Loucy (cell line): ENCODE results near the gene STRBP.

Experiments used
- H2AFZ ChIP-seq: fragments of 200-600 bp; sonication (generic); 2 replicates; pipeline ENCODE4 v1.6.0; 2016; ENCODE audit warnings: antibody characterized with exemption, mild to moderate bottlenecking, low read length, moderate library complexity
- H3F3A ChIP-seq: fragments of 200-600 bp; 2 replicates; pipeline ENCODE4 v1.6.0; 2016; ENCODE audit warnings: antibody characterized with exemption, low read depth, mild to moderate bottlenecking
- H3K27me3 ChIP-seq: fragments of 200-600 bp; sonication (generic); 2 replicates; pipeline ENCODE4 v1.6.1; 2014; ENCODE audit warnings: low read length, mild to moderate bottlenecking; ENCODE audit not compliant: insufficient read depth, poor library complexity, severe bottlenecking
- H3K36me3 ChIP-seq: fragments of 200-600 bp; sonication (generic); 2 replicates; pipeline ENCODE4 v1.6.1; 2016; ENCODE audit warnings: low read length; ENCODE audit not compliant: insufficient read depth
- H3K4me1 ChIP-seq: fragments of 200-600 bp; sonication (generic); 2 replicates; pipeline ENCODE4 v1.5.1; 2014; ENCODE audit warnings: low read length, mild to moderate bottlenecking; ENCODE audit not compliant: insufficient read depth, poor library complexity, severe bottlenecking
- H3K4me2 ChIP-seq: fragments of 200-600 bp; sonication (generic); 2 replicates; pipeline ENCODE4 v1.6.0; 2014; ENCODE audit warnings: antibody characterized with exemption, low read length, low read depth, mild to moderate bottlenecking; ENCODE audit not compliant: poor library complexity, severe bottlenecking
- H3K4me3 ChIP-seq: fragments of 200-600 bp; sonication (generic); 2 replicates; pipeline ENCODE4 v1.5.1; 2014; ENCODE audit warnings: low read length, mild to moderate bottlenecking, mixed read lengths; ENCODE audit not compliant: poor library complexity, severe bottlenecking
- H3K79me2 ChIP-seq: fragments of 200-600 bp; sonication (generic); 2 replicates; pipeline ENCODE4 v1.6.1; 2014; ENCODE audit warnings: low read length; ENCODE audit not compliant: insufficient read depth
- H3K9ac ChIP-seq: fragments of 200-600 bp; sonication (generic); 2 replicates; pipeline ENCODE4 v1.6.0; 2014; ENCODE audit warnings: mild to moderate bottlenecking, low read depth, low read length, moderate library complexity; ENCODE audit not compliant: poor library complexity, severe bottlenecking
- H3K9me2 ChIP-seq: fragments of 200-600 bp; sonication (generic); replicated peaks from 2 replicates; pipeline ENCODE4 v1.6.1; 2016; ENCODE audit warnings: low read depth, low read length, mixed read lengths
- H3K9me3 ChIP-seq: fragments of 200-600 bp; sonication (generic); 2 replicates; pipeline ENCODE4 v1.6.1; 2014; ENCODE audit warnings: mild to moderate bottlenecking, antibody characterized with exemption, low read length, low read depth; ENCODE audit not compliant: insufficient read depth
- H4K20me1 ChIP-seq: fragments of 200-600 bp; sonication (generic); 2 replicates; pipeline ENCODE4 v1.6.0; 2014; ENCODE audit warnings: antibody characterized with exemption, low read length, mild to moderate bottlenecking; ENCODE audit not compliant: insufficient read depth, poor library complexity, severe bottlenecking
- EZH2phosphoT487 ChIP-seq: fragments of 200-600 bp; IDR thresholded peaks from 2 replicates; pipeline ENCODE4 v1.6.1; 2018; ENCODE audit warnings: antibody characterized with exemption, mild to moderate bottlenecking, moderate library complexity, borderline replicate concordance
- TF ChIP-seq, protein P1 (sequence below): fragments of 200-600 bp; sonication (generic); conservative IDR thresholded peaks from 2 replicates; pipeline ENCODE4 v1.5.1; 2014; ENCODE audit warnings: mild to moderate bottlenecking, antibody characterized with exemption, low read length

Gene STRBP

GRCh38 chr9:123174887-123175518, 93.4 kb downstream of the STRBP start:
- H3K4me2 ChIP-seq = no peak overlapping the region
- H3K79me2 ChIP-seq = no peaks in the 10 kb centered on the region
- peaks cover 45% of the 10 kb centered on the region; the same call in 1 of the 2 replicates for H3K36me3 ChIP-seq
- no peaks in the 10 kb centered on the region for H3F3A ChIP-seq
- no peaks in the 10 kb centered on the region for H3K9me3 ChIP-seq
- no peak for TF ChIP-seq EZH2phosphoT487
- TF ChIP-seq, protein P1, sequence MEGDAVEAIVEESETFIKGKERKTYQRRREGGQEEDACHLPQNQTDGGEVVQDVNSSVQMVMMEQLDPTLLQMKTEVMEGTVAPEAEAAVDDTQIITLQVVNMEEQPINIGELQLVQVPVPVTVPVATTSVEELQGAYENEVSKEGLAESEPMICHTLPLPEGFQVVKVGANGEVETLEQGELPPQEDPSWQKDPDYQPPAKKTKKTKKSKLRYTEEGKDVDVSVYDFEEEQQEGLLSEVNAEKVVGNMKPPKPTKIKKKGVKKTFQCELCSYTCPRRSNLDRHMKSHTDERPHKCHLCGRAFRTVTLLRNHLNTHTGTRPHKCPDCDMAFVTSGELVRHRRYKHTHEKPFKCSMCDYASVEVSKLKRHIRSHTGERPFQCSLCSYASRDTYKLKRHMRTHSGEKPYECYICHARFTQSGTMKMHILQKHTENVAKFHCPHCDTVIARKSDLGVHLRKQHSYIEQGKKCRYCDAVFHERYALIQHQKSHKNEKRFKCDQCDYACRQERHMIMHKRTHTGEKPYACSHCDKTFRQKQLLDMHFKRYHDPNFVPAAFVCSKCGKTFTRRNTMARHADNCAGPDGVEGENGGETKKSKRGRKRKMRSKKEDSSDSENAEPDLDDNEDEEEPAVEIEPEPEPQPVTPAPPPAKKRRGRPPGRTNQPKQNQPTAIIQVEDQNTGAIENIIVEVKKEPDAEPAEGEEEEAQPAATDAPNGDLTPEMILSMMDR = no peak
- no peaks in the 10 kb centered on the region for H3K27me3 ChIP-seq
- H3K9me2 ChIP-seq = no peaks in the 10 kb centered on the region
- no peak overlapping the region for H3K4me3 ChIP-seq
- peaks cover 4% of the 10 kb centered on the region for H3K4me1 ChIP-seq
- H2AFZ ChIP-seq = no peak overlapping the region
- no peaks in the 10 kb centered on the region for H4K20me1 ChIP-seq
- no peak overlapping the region for H3K9ac ChIP-seq

DNA sequence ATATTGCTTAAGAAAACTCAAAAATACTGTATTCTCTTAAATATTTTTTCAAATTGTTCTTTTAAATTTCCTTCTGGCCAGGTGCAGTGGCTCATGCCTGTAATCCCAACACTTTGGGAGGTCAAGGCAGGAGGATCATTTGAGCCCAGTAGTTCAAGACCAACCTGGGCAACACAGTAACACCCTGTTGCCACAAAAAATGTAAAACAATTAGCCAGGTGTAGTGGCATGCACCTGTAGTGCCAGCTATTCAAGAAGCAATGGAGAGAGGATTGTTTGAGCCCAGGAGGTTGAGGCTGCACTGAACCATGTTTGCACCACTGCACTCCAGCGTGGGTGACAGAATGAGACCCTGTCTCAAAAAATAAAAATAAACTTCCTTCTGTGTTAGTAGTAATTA, 94.3 kb downstream of the STRBP start:
- Histone ChIP-seq H3K27me3 (no peaks in the 10 kb centered on the region), H2AFZ (no peak overlapping the region), H3K79me2 (no peaks in the 10 kb centered on the region), H3K4me3 (no peak overlapping the region), H4K20me1 (no peaks in the 10 kb centered on the region), H3K4me1 (peaks cover 4% of the 10 kb centered on the region), H3K9me2 (no peaks in the 10 kb centered on the region), H3F3A (no peaks in the 10 kb centered on the region), H3K36me3 (peaks cover 42% of the 10 kb centered on the region; the same call in 1 of the 2 replicates), H3K9me3 (no peaks in the 10 kb centered on the region), H3K4me2 (no peak overlapping the region), H3K9ac (no peak overlapping the region)
- TF ChIP-seq, protein P1 = no peak
- TF ChIP-seq EZH2phosphoT487 = no peak

GRCh38 chr9:123169926-123170325, 98.5 kb downstream of the STRBP start:
- Histone ChIP-seq H3K79me2 (no peaks in the 10 kb centered on the region), H3K9me3 (no peaks in the 10 kb centered on the region)

More at GRCh38 chr9:123169926-123170325, 98.5 kb downstream of the STRBP start:
- H3K9ac ChIP-seq = no peak overlapping the region
- no peak overlapping the region for H3K4me3 ChIP-seq
- H3K4me1 ChIP-seq = no peaks in the 10 kb centered on the region
- H3K36me3 ChIP-seq = peaks cover 35% of the 10 kb centered on the region; the same call in 1 of the 2 replicates
- H3K27me3 ChIP-seq = no peaks in the 10 kb centered on the region
- H4K20me1 ChIP-seq = no peaks in the 10 kb centered on the region
- no peaks in the 10 kb centered on the region for H3K9me2 ChIP-seq
- no peak overlapping the region for H2AFZ ChIP-seq
- TF ChIP-seq, protein P1 = no peak
- no peak for TF ChIP-seq EZH2phosphoT487
- H3F3A ChIP-seq = no peaks in the 10 kb centered on the region
- no peak overlapping the region for H3K4me2 ChIP-seq
